Measurements from ENCODE around the gene KRT79.
"Not testable (repeated sequence)": the region's sequence is repeated elsewhere in the genome, so short reads cannot be mapped to it uniquely, and the experiment has no call there.

Gene KRT79

DNA sequence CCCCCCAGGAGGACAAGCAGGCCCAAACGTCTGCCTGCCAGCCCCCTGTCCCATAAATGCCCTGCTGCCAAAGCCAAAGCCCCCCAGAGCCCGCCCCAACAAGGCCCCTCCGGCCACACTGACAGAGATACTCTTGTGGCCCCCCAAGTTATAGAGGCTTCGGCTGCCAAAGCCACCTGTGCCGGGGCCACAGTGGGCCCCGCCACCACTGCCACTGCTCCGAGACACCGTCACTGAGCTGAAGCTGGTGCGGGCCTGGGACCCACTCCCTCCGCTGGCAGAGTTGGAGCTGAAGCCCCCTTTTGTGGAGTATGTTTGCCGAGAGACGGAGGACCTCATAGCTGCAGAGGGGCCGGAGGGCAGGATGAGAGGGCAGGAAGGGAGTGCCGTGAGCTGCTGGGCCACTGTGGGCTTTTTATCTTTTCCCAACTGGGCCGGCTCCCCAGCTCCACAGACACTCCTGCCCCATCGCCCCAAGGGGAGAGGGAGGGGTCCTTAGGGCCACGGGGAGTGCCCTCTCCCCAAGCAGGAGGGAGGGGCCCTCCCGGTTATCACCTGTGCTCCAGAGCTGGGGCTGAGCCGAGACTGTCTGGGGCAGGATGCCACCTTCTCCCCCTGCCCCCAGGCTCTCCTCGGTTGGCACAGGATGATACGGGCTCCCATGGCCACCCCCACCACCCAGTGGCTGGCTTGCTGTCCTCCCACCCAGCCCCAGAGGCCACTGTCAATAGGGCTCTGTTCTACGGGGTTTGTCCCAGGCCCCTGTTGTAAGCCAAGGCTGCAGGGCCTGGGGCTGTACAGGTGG, at the start of gene KRT79:
KRT79 (minus strand) TSS at position 390 of the 805 bp plus-strand sequence; CDS start at position 339, 51 bp downstream.
- Mint-ChIP-seq H3K4me3 (no peak within 1 kb of the TSS), H3K27me3 (no peaks in the 10 kb centered on the region), H3K36me3 (ENCODE audit: low read depth) (no peaks in the 10 kb centered on the region), H3K27ac (peak within 1 kb of the TSS; percentile 88), H3K4me1 (ENCODE audit: low read depth) (peaks cover 35% of the 10 kb centered on the region), H3K9me3 (no peaks in the 10 kb centered on the region)

DNA sequence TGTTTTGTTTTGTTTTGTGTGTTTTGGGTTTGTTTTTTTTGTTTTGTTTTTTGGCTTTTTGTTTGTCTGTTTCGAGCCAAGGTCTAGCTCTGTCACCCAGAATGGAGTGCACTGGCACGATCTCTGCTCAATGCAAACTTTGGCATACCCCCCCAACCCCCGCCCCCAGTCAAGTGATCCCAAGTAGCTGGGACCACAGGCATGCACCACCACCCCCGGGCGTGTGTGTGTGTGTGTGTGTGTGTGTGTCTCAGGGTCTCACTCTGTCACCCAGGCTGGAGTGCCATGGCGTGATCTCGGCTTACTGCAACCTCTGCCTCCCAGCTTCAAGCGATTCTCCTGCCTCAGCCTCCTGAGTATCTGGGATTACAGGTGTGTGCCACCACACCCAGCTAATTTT, 46.4 kb upstream of the KRT79 start:
- H3K4me3 Mint-ChIP-seq; H3K36me3 Mint-ChIP-seq (ENCODE audit: low read depth); H3K27ac Mint-ChIP-seq; H3K4me1 Mint-ChIP-seq (ENCODE audit: low read depth); H3K9me3 Mint-ChIP-seq; H3K27me3 Mint-ChIP-seq: not testable (repeated sequence)

GRCh38 chr12:52879394-52880351, 45.6 kb upstream of the KRT79 start:
- no peaks in the 10 kb centered on the region for H3K36me3 Mint-ChIP-seq (ENCODE audit: low read depth)
- no peak overlapping the region for H3K27ac Mint-ChIP-seq
- no peaks in the 10 kb centered on the region for H3K9me3 Mint-ChIP-seq
- peaks cover 9% of the 10 kb centered on the region for H3K27me3 Mint-ChIP-seq
- peaks cover 7% of the 10 kb centered on the region for H3K4me1 Mint-ChIP-seq (ENCODE audit: low read depth)
- peak overlapping the region; percentile 66 for H3K4me3 Mint-ChIP-seq

DNA sequence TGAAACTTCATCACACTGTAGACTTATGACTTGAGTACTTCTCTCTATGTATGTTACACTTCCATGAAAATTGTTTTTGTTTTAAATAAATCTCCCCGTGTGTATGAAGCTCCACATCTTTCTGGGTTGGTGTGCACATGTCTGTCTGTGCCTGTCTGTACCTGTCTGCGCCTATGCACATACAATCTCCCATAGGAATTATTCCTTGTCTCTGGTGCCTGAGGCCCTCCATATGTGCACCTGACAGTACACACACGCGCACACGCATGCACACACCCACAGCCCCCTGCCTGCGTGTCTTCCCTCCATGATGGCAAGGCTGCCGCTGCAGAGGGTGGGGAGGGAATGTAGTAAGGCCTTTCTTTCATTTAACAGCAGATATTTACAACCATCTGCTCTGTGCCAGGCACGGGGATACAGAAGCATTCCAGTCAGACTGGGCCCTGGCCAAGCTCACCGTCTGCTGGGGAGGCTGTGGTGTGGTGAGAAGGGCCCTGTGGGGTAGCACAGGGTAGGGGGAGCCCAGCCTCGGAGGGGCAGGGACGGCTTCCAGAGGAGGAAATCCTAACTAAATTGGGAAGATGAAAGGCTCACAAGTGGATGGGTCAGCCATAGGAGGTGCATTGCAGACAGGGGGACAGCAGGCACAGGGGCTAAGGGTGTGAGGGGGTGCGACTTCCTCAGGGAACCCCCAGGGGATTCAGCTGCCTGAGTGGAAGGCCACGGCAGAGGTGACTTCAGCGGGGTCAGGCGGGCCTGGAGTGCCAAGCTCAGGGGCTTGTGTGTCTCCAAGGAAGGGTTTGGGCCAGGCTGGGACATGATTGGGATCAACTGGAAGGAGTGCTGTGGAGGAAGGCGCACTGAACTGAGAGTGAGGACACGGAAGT, 44.6 kb upstream of the KRT79 start:
- H3K9me3 Mint-ChIP-seq, result no peaks in the 10 kb centered on the region
- H3K27ac Mint-ChIP-seq, result no peak overlapping the region
- H3K27me3 Mint-ChIP-seq, result peaks cover 9% of the 10 kb centered on the region
- peaks cover 13% of the 10 kb centered on the region for H3K4me1 Mint-ChIP-seq (ENCODE audit: low read depth)
- H3K4me3 Mint-ChIP-seq, result no peak overlapping the region
- no peaks in the 10 kb centered on the region for H3K36me3 Mint-ChIP-seq (ENCODE audit: low read depth)

DNA sequence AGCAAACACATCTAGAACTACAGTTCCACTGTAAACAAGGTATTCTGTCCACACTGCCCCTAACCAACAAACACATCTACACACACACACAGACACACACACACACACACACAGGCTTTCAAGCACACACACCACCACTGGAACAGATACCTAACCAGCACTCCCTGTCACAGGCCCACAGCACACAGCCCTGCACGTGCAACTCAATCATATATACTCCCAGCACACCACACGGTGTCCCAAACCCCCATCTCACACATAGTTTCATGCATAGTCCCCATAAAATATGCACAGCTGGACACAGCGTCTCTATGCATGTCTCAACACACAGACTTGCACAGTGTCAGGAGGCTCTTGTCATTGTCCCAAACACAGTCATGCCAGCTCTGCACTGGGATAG, 43.1 kb upstream of the KRT79 start:
- H3K27me3 Mint-ChIP-seq, result peaks cover 14% of the 10 kb centered on the region
- H3K27ac Mint-ChIP-seq, result peak overlapping the region; percentile 21
- no peaks in the 10 kb centered on the region for H3K9me3 Mint-ChIP-seq
- H3K4me3 Mint-ChIP-seq, result no peak overlapping the region
- H3K36me3 Mint-ChIP-seq (ENCODE audit: low read depth), result no peaks in the 10 kb centered on the region
- H3K4me1 Mint-ChIP-seq (ENCODE audit: low read depth), result peaks cover 21% of the 10 kb centered on the region

GRCh38 chr12:52876372-52876771, 42.3 kb upstream of the KRT79 start:
- peaks cover 24% of the 10 kb centered on the region for H3K4me1 Mint-ChIP-seq (ENCODE audit: low read depth)
- H3K9me3 Mint-ChIP-seq, result no peaks in the 10 kb centered on the region

GRCh38 chr12:52874573-52875435, 40.7 kb upstream of the KRT79 start:
- peaks cover 5% of the 10 kb centered on the region for H3K27me3 Mint-ChIP-seq
- peak overlapping the region; percentile 63 for H3K4me3 Mint-ChIP-seq
- H3K4me1 Mint-ChIP-seq (ENCODE audit: low read depth), result peaks cover 30% of the 10 kb centered on the region
- no peaks in the 10 kb centered on the region for H3K9me3 Mint-ChIP-seq
- peak overlapping the region; percentile 29 for H3K27ac Mint-ChIP-seq
- no peaks in the 10 kb centered on the region for H3K36me3 Mint-ChIP-seq (ENCODE audit: low read depth)

More at GRCh38 chr12:52876372-52876771, 42.3 kb upstream of the KRT79 start:
- Mint-ChIP-seq H3K27ac (no peak overlapping the region), H3K4me3 (no peak overlapping the region), H3K36me3 (ENCODE audit: low read depth) (no peaks in the 10 kb centered on the region), H3K27me3 (peaks cover 12% of the 10 kb centered on the region)

DNA sequence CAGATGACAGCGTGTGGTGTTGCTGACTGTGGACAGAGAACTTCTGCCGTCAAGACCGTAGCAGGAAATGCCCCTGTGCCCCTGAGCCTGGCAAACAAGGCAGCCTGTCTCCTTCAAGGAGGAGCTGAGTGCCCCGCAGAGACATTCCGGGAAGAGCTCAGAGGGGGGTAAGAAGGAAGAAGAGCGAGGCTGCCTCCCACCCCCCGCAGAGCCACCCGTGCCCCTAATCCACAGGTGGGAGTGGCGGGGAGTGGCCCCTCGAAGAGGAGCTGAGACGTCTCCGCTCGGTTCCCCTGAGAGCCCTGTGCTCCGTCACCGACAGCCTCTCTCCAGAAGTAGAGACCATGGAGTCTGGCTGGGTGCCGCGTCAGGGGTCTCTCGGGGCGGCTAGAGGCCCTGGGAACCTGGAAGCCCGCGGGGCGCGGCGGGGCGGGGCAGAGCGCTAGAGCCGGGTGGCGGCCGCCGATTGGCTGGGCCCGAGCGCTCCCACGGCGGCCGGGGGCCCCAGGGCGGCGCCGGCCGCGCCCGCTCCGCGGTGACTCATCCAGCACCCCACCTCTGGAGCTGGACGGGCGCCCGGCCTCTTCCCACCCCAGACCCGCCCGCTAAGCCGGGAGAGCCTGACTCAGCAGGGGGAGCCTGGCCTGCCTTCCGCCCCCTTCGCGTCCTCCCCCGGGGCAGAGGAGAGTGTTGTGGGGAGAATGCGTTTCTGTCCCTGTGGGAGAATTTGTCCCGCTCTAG, 39.9 kb upstream of the KRT79 start:
- Mint-ChIP-seq H3K4me3 (peak overlapping the region; percentile 75), H3K9me3 (no peaks in the 10 kb centered on the region), H3K36me3 (ENCODE audit: low read depth) (no peaks in the 10 kb centered on the region), H3K27me3 (peaks cover 5% of the 10 kb centered on the region), H3K27ac (peak overlapping the region; percentile 75), H3K4me1 (ENCODE audit: low read depth) (peaks cover 29% of the 10 kb centered on the region)

- no peaks in the 10 kb centered on the region for H3K36me3 Mint-ChIP-seq (ENCODE audit: low read depth)
- peaks cover 5% of the 10 kb centered on the region for H3K27me3 Mint-ChIP-seq
- peaks cover 29% of the 10 kb centered on the region for H3K4me1 Mint-ChIP-seq (ENCODE audit: low read depth)
- H3K9me3 Mint-ChIP-seq, result no peaks in the 10 kb centered on the region
- H3K4me3 Mint-ChIP-seq, result peak overlapping the region; percentile 75
- peak overlapping the region; percentile 75 for H3K27ac Mint-ChIP-seq
These were observed 39.4 kb upstream of the KRT79 start for GRCh38 chr12:52873513-52873831.

GRCh38 chr12:52872644-52873389, 38.7 kb upstream of the KRT79 start:
- Mint-ChIP-seq H3K27ac (no peak overlapping the region), H3K4me1 (ENCODE audit: low read depth) (peaks cover 33% of the 10 kb centered on the region), H3K36me3 (ENCODE audit: low read depth) (no peaks in the 10 kb centered on the region), H3K4me3 (peak overlapping the region; percentile 75), H3K27me3 (peaks cover 5% of the 10 kb centered on the region), H3K9me3 (no peaks in the 10 kb centered on the region)

DNA sequence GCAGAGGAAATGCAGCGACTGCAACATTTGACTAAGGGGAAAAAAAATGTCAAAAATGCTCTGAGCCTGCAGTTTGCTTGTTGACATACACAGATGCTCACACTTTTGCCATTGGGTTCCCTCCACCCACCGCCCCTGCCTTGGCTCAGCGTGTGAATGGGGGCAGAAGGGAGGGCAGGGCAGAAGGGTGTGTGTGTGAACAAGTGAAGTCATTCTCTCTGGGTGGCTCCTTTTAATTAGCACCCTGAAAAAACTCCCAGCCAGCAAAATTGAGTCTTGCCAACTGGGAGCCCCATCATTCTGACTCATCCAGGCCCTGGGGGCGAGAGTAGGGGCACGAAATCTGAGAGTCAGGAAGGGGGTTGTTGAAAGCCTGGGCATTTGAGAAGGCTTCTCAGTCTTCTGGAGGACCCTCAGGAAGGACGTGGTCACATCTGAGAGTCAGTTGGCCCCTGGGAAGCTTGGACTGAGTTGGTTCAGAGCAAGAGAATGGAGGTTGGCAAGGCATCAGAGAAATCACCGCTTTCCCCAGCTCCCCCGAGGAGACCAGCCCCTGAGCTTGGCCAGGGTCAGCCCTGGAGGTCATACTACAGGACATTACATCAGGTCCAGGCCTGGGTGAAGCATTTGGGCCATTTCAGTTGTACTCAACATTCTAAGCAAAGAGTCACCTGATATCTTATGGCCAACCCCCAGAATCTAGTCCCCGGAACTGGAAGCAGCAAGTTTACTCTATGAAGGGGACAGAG, 37.4 kb upstream of the KRT79 start:
- H3K9me3 Mint-ChIP-seq, result no peaks in the 10 kb centered on the region
- peaks cover 43% of the 10 kb centered on the region for H3K4me1 Mint-ChIP-seq (ENCODE audit: low read depth)
- H3K27ac Mint-ChIP-seq, result no peak overlapping the region
- H3K36me3 Mint-ChIP-seq (ENCODE audit: low read depth), result no peaks in the 10 kb centered on the region
- H3K27me3 Mint-ChIP-seq, result peaks cover 5% of the 10 kb centered on the region
- no peak overlapping the region for H3K4me3 Mint-ChIP-seq
